Esophagus muscularis mucosa (tissue), 4 donors: Measurements from ENCODE around the gene MUC2.

Source experiments
- EP300 ChIP-seq: sonication (generic); formaldehyde crosslinking; IDR thresholded peaks from one replicate; pipeline ENCODE4 v1.6.1; 2017; ENCODE audit warnings: antibody characterized with exemption
- POLR2A ChIP-seq: fragments of 450-650 bp; IDR thresholded peaks from one replicate; pipeline ENCODE4 v1.6.1; 2017; ENCODE audit warnings: antibody characterized with exemption, moderate library complexity, mild to moderate bottlenecking, low read depth
- POLR2AphosphoS5 ChIP-seq, 2 donors: sonication (generic); formaldehyde crosslinking; IDR thresholded peaks; one replicate each; pipeline ENCODE4 v1.6.1; 2017; ENCODE audit warnings: antibody characterized with exemption in 2 of 2
- TF ChIP-seq, protein P1 (sequence below), 3 experiments: fragments of 200-600 bp in 2 of 3; fragments of 450-650 bp in 1 of 3; sonication (generic) in 2 of 3; IDR thresholded peaks; one replicate each; pipeline ENCODE4 v1.5.1; 2017 to 2019; ENCODE audit warnings: antibody characterized with exemption in 3 of 3, mild to moderate bottlenecking in 2 of 3, moderate library complexity in 1 of 3

DNA sequence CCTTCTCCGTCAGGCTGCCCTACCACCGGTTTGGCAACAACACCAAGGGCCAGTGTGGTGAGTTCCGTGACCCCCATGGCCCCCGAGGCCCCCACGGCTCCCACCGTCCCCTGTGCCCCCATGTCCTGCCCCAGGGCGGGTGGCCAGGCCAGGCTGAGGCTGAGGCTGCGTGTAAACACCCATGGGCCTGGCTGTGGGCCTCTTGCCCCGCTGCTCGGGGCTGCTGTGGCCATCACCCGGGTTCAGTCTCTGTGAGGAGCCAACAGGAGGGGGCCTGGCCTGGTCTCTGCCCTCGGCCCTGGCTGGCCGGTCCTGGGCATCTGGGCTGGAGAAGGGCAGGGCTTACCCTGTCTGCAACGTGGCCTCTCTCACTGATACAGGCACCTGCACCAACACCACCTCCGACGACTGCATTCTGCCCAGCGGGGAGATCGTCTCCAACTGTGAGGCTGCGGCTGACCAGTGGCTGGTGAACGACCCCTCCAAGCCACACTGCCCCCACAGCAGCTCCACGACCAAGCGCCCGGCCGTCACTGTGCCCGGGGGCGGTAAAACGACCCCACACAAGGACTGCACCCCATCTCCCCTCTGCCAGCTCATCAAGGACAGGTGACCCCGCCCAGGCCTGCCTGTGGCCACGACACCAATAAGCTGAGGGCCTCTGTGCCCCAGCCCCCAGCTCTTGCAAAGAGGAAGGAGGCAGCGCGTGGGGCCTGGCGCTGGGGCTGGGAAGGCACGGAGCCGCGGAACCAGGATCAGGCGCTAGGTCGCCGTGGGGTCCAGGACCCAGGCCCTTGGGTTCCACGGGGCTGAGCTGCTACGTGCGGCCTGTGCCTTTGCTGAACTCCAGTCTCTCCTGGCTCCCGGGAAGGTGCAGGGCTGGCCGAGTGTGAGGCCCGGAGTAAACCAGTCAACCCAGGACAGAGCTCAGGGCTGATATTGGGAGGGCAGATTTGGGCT is 29.0 kb downstream of the MUC2 start:
- TF ChIP-seq, protein P1, sequence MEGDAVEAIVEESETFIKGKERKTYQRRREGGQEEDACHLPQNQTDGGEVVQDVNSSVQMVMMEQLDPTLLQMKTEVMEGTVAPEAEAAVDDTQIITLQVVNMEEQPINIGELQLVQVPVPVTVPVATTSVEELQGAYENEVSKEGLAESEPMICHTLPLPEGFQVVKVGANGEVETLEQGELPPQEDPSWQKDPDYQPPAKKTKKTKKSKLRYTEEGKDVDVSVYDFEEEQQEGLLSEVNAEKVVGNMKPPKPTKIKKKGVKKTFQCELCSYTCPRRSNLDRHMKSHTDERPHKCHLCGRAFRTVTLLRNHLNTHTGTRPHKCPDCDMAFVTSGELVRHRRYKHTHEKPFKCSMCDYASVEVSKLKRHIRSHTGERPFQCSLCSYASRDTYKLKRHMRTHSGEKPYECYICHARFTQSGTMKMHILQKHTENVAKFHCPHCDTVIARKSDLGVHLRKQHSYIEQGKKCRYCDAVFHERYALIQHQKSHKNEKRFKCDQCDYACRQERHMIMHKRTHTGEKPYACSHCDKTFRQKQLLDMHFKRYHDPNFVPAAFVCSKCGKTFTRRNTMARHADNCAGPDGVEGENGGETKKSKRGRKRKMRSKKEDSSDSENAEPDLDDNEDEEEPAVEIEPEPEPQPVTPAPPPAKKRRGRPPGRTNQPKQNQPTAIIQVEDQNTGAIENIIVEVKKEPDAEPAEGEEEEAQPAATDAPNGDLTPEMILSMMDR (IDR thresholded peaks at IDR 0.05), result no peak
- TF ChIP-seq POLR2A (no peak), POLR2AphosphoS5 (IDR thresholded peaks at IDR 0.05) (no peak), EP300 (no peak)
